ENCODE data around the gene SPSB2.
"Not testable (repeated sequence)": the region's sequence is repeated elsewhere in the genome, so short reads cannot be mapped to it uniquely, and the experiment has no call there.

SPSB2 gene

GRCh38 chr12:6914246-6914946 lies 41.3 kb upstream of the SPSB2 start, which contains the start of gene ENO2 (continued):
- TF ChIP-seq ZNF501 (tag by site-specific recombination; IDR thresholded peaks at IDR 0.05) (peak; percentile 62; the same call in 1 of the 2 replicates), ZNF596 (tag by site-specific recombination; IDR thresholded peaks at IDR 0.05) (no peak), ZNF677 (tag by site-specific recombination; IDR thresholded peaks at IDR 0.05) (no peak), EGR2 (tag by site-specific recombination; IDR thresholded peaks at IDR 0.05; ENCODE audit: low read depth) (peak; percentile 94), WT1 (tag by site-specific recombination; IDR thresholded peaks at IDR 0.05) (peak; percentile 17; the same call in 1 of the 2 replicates), ZNF221 (tag by site-specific recombination; IDR thresholded peaks at IDR 0.05; ENCODE audit: borderline replicate concordance) (no peak)
- TF ChIP-seq, protein P1, sequence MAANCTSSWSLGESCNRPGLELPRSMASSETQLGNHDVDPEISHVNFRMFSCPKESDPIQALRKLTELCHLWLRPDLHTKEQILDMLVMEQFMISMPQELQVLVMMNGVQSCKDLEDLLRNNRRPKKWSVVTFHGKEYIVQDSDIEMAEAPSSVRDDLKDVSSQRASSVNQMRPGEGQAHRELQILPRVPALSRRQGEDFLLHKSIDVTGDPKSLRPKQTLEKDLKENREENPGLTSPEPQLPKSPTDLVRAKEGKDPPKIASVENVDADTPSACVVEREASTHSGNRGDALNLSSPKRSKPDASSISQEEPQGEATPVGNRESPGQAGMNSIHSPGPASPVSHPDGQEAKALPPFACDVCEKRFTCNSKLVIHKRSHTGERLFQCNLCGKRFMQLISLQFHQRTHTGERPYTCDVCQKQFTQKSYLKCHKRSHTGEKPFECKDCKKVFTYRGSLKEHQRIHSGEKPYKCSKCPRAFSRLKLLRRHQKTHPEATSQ (tag by site-specific recombination; IDR thresholded peaks at IDR 0.05): peak; percentile 53; the same call in 1 of the 2 replicates
- TF ChIP-seq, protein P2, sequence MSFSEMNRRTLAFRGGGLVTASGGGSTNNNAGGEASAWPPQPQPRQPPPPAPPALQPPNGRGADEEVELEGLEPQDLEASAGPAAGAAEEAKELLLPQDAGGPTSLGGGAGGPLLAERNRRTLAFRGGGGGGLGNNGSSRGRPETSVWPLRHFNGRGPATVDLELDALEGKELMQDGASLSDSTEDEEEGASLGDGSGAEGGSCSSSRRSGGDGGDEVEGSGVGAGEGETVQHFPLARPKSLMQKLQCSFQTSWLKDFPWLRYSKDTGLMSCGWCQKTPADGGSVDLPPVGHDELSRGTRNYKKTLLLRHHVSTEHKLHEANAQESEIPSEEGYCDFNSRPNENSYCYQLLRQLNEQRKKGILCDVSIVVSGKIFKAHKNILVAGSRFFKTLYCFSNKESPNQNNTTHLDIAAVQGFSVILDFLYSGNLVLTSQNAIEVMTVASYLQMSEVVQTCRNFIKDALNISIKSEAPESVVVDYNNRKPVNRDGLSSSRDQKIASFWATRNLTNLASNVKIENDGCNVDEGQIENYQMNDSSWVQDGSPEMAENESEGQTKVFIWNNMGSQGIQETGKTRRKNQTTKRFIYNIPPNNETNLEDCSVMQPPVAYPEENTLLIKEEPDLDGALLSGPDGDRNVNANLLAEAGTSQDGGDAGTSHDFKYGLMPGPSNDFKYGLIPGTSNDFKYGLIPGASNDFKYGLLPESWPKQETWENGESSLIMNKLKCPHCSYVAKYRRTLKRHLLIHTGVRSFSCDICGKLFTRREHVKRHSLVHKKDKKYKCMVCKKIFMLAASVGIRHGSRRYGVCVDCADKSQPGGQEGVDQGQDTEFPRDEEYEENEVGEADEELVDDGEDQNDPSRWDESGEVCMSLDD (tag by site-specific recombination; IDR thresholded peaks at IDR 0.05): peak; percentile 53; the same call in 1 of the 2 replicates

DNA sequence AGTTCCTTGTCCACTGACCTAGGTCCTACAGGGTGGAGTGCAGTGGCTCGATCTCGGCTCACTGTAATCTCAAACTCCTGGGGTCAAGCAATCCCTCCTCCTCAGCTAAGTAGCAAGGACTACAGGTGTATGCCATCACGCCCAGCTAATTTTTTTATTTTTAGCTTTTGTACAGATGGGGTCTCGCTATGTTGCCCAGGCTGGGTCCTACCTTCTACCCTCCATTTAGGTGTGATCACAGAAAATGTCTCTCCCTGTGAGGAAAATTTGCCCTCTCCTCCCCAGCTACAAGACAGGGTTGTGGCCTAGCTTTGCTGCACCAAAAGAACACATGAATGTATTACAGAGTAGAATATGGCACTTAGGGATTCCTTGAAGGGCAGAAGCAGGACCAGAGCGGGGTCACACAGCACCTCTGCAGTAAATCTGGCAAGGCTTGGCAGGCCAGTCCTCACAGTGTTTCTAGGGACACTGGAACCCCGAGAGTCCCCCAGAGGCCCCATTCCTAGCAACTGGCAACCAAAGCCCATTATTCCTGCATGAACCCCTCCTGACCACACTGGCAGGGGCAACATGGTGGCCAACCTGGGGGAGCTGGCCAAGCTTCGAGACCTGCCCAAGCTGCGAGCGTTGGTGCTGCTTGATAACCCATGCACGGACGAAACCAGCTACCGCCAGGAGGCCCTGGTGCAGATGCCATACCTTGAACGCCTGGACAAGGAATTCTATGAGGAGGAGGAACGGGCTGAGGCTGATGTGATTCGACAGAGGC lies 39.2 kb upstream of the SPSB2 start:
- POLR2A ChIA-PET: interaction anchor here (1.1 to 1.3 kb wide), 3 partner anchors 7 to 40 kb away, joined by 3 to 4 read pairs (median 3); partner anchors contain the start of genes LRRC23 and SPSB2

DNA sequence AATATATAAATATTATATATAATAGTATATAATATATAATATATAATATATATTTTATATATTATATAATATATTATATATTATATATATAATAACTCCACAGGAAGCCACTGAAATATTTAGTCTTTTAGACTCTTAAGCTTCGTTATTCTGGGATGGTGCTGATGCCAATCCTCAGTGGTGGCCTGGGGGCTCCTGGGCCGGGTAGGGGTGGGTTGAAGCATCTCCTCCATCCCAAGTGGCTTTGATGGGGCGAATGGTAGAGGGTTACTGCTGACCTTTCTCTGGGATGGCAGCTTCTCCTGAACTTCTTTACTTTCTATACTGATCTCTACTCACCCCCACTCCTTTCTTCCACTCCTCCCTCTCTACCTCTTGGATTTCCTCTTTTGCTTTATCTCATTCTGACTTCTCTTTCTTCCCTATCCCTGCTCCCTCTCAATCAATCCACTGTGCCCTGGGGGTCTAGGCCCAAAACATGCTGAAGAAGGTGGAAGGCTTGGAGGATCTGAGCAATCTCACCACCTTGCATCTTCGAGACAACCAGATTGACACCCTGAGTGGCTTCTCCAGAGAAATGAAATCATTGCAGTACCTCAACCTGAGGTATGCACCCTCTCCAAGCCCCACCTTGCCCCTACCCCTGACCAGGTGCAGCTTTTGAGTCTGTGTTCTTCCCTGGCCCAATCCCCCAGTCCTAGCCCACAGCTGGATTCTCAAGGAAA lies 36.5 kb upstream of the SPSB2 start:
- H3K4me3 ChIP-seq (ENCODE audit: low read depth, low read length): no peak overlapping the region
- H3K36me3 ChIP-seq (ENCODE audit: control insufficient read depth in 2 of 2, insufficient read depth in 1 of 2, low read length in 2 of 2): no peaks in the 10 kb centered on the region
- no peak overlapping the region for H3K27ac ChIP-seq (ENCODE audit: extremely low read depth, low read depth, low read length)
- ChIA-PET POLR2A (interaction anchor here (1.2 kb wide), 1 partner anchor 37 kb away, joined by 5 read pairs; no protein-coding TSS in a partner anchor), CTCF (interaction anchor here (0.7 to 3.2 kb wide), 4 partner anchors 15 to 156 kb away, joined by 3 to 11 read pairs (median 6); partner anchors contain the start of gene MLF2)
- no peak for TF ChIP-seq ZNF37A (tag by site-specific recombination; IDR thresholded peaks at IDR 0.05)
- peak; percentile 76 for TF ChIP-seq PRDM1 (tag by site-specific recombination; IDR thresholded peaks at IDR 0.05)
- no peaks in the 10 kb centered on the region for H3K9me3 ChIP-seq (ENCODE audit: control insufficient read depth, insufficient read depth, low read depth, low read length)
- peaks cover 2% of the 10 kb centered on the region; the same call in 1 of the 2 replicates for H3K4me1 ChIP-seq (ENCODE audit: control insufficient read depth, insufficient read depth, low read length)

More for the DNA sequence above, 39.2 kb upstream of the SPSB2 start:
- Histone ChIP-seq H3K9me3 (ENCODE audit: control insufficient read depth, insufficient read depth, low read depth, low read length) (no peaks in the 10 kb centered on the region), H3K27ac (ENCODE audit: extremely low read depth, low read depth, low read length) (no peak overlapping the region), H3K4me3 (ENCODE audit: low read depth, low read length) (no peak overlapping the region), H3K4me1 (ENCODE audit: control insufficient read depth, insufficient read depth, low read length) (peaks cover 7% of the 10 kb centered on the region), H3K36me3 (ENCODE audit: control insufficient read depth in 2 of 2, insufficient read depth in 1 of 2, low read length in 2 of 2) (peaks cover 4 to 16% of the 10 kb centered on the region in 2 experiments; a peak in 2 of 3 replicates)
- TF ChIP-seq GFI1B (tag by site-specific recombination; IDR thresholded peaks at IDR 0.05) (no peak), ZNF140 (tag by site-specific recombination; IDR thresholded peaks at IDR 0.05) (no peak), ZNF121 (tag by site-specific recombination; IDR thresholded peaks at IDR 0.05) (peak; percentile 73), KLF10 (tag by site-specific recombination; IDR thresholded peaks at IDR 0.05) (no peak)
- CTCF ChIA-PET: interaction anchor here (1.0 to 3.1 kb wide), 5 partner anchors 11 to 201 kb away, joined by 3 to 17 read pairs (median 5); no protein-coding TSS in a partner anchor

GRCh38 chr12:6908141-6908540 lies 35.0 kb upstream of the SPSB2 start:
- H3K36me3 ChIP-seq (ENCODE audit: control insufficient read depth in 2 of 2, insufficient read depth in 1 of 2, low read length in 2 of 2); H3K4me3 ChIP-seq (ENCODE audit: low read depth, low read length); H3K27ac ChIP-seq (ENCODE audit: extremely low read depth, low read depth, low read length); H3K9me3 ChIP-seq (ENCODE audit: control insufficient read depth, insufficient read depth, low read depth, low read length): not testable (repeated sequence)
- ChIA-PET POLR2A (interaction anchor here (1.2 to 2.5 kb wide), 3 partner anchors 17 to 56 kb away, joined by 4 to 10 read pairs (median 5); partner anchors contain the start of genes SPSB2 and USP5), CTCF (interaction anchor here (0.6 to 3.2 kb wide), 4 partner anchors 15 to 267 kb away, joined by 3 to 11 read pairs (median 4); no protein-coding TSS in a partner anchor)
- peaks cover 10% of the 10 kb centered on the region; the same call in 1 of the 2 replicates for H3K4me1 ChIP-seq (ENCODE audit: control insufficient read depth, insufficient read depth, low read length)
